ENCODE results near the gene FOXP2. TPM values are rescaled to one million over a fixed set of nuclear protein-coding genes. Genes with fewer than 3 reads are reported as not detected.

The FOXP2 gene
- total RNA-seq, 2 donors from 2014 or later, result 13.3 to 14.9 TPM

GRCh38 chr7:114670676-114671075 lies 256.1 kb downstream of the FOXP2 start:
- H3K27ac Mint-ChIP-seq, result no peak overlapping the region
- no peaks in the 10 kb centered on the region for H3K9me3 Mint-ChIP-seq
- no peaks in the 10 kb centered on the region for H3K9me3 ChIP-seq (ENCODE audit: control insufficient read depth, low read length)
- H3K27me3 ChIP-seq (ENCODE audit: control insufficient read depth, insufficient read depth, low read length, poor library complexity, severe bottlenecking), result no peaks in the 10 kb centered on the region
- no peak overlapping the region for H3K4me3 Mint-ChIP-seq
- H3K4me1 Mint-ChIP-seq, result no peaks in the 10 kb centered on the region
- DNase-seq, result no peak
- no peaks in the 10 kb centered on the region for H3K4me1 ChIP-seq (ENCODE audit: control insufficient read depth, insufficient read depth, low read length)
- no peaks in the 10 kb centered on the region for H3K36me3 ChIP-seq (ENCODE audit: control insufficient read depth, insufficient read depth, low read length)
- H3K36me3 Mint-ChIP-seq (ENCODE audit: low read depth), result no peaks in the 10 kb centered on the region
- no peak overlapping the region for H3K9ac ChIP-seq (ENCODE audit: extremely low read depth, low read length, poor library complexity, severe bottlenecking)
- TF ChIP-seq CTCF (conservative IDR thresholded peaks at IDR 0.05), result no peak
- H3K27ac ChIP-seq (ENCODE audit: low read depth, low read length), result no peak overlapping the region
- H3K27me3 Mint-ChIP-seq (ENCODE audit: insufficient read depth), result no peaks in the 10 kb centered on the region
- no peak overlapping the region for H3K4me3 ChIP-seq (ENCODE audit: low read length)

GRCh38 chr7:114671563-114672123 lies 257.0 kb downstream of the FOXP2 start:
- no peaks in the 10 kb centered on the region for H3K9me3 ChIP-seq (ENCODE audit: control insufficient read depth, low read length)
- Mint-ChIP-seq H3K4me3 (no peak overlapping the region), H3K27me3 (ENCODE audit: insufficient read depth) (no peaks in the 10 kb centered on the region), H3K27ac (no peak overlapping the region), H3K4me1 (no peaks in the 10 kb centered on the region), H3K9me3 (no peaks in the 10 kb centered on the region), H3K36me3 (ENCODE audit: low read depth) (no peaks in the 10 kb centered on the region)
- no peak overlapping the region for H3K27ac ChIP-seq (ENCODE audit: low read depth, low read length)
- H3K36me3 ChIP-seq (ENCODE audit: control insufficient read depth, insufficient read depth, low read length), result no peaks in the 10 kb centered on the region
- no peak overlapping the region for H3K9ac ChIP-seq (ENCODE audit: extremely low read depth, low read length, poor library complexity, severe bottlenecking)
- H3K4me1 ChIP-seq (ENCODE audit: control insufficient read depth, insufficient read depth, low read length), result no peaks in the 10 kb centered on the region
- H3K4me3 ChIP-seq (ENCODE audit: low read length), result no peak overlapping the region
- DNase-seq, result no peak
- TF ChIP-seq CTCF (conservative IDR thresholded peaks at IDR 0.05), result no peak
- H3K27me3 ChIP-seq (ENCODE audit: control insufficient read depth, insufficient read depth, low read length, poor library complexity, severe bottlenecking), result no peaks in the 10 kb centered on the region
- WGBS, 2 experiments (ENCODE audit: insufficient coverage in 1 of 2, insufficient read length in 1 of 2), result 93% methylated on average over 2 of the region's 2 CpGs; no CpG with 5 or more reads in 1 of the 2 experiments

GRCh38 chr7:114678116-114678515 lies 263.5 kb downstream of the FOXP2 start:
- no peak overlapping the region for H3K4me3 ChIP-seq (ENCODE audit: low read length)
- Mint-ChIP-seq H3K4me3 (no peak overlapping the region), H3K4me1 (no peaks in the 10 kb centered on the region), H3K36me3 (ENCODE audit: low read depth) (no peaks in the 10 kb centered on the region), H3K9me3 (no peaks in the 10 kb centered on the region), H3K27me3 (ENCODE audit: insufficient read depth) (no peaks in the 10 kb centered on the region), H3K27ac (no peak overlapping the region)
- no peaks in the 10 kb centered on the region for H3K4me1 ChIP-seq (ENCODE audit: control insufficient read depth, insufficient read depth, low read length)
- H3K36me3 ChIP-seq (ENCODE audit: control insufficient read depth, insufficient read depth, low read length), result no peaks in the 10 kb centered on the region
- no peak for TF ChIP-seq CTCF (conservative IDR thresholded peaks at IDR 0.05)
- H3K9ac ChIP-seq (ENCODE audit: extremely low read depth, low read length, poor library complexity, severe bottlenecking), result no peak overlapping the region
- no peak overlapping the region for H3K27ac ChIP-seq (ENCODE audit: low read depth, low read length)
- no peaks in the 10 kb centered on the region for H3K27me3 ChIP-seq (ENCODE audit: control insufficient read depth, insufficient read depth, low read length, poor library complexity, severe bottlenecking)
- H3K9me3 ChIP-seq (ENCODE audit: control insufficient read depth, low read length), result no peaks in the 10 kb centered on the region
- DNase-seq, result no peak
- whole genome bisulfite sequencing, 2 experiments (ENCODE audit: insufficient coverage in 1 of 2, insufficient read length in 1 of 2), result 85% methylated on average over 2 of the region's 2 CpGs; no CpG with 5 or more reads in 1 of the 2 experiments

Measured in endodermal cell (in vitro differentiated cells).